ENCODE data around the gene RAP1B. TPM values are rescaled to one million over a fixed set of nuclear protein-coding genes. Genes with fewer than 3 reads are reported as not detected.

Gene RAP1B
- total RNA-seq, 2 donors from 2014 or later = 100 to 102 TPM

- H3K4me1 Mint-ChIP-seq = peaks cover 5% of the 10 kb centered on the region
- Histone ChIP-seq H3K27me3 (ENCODE audit: control insufficient read depth, insufficient read depth, low read length, poor library complexity, severe bottlenecking) (no peaks in the 10 kb centered on the region), H3K9ac (ENCODE audit: extremely low read depth, low read length, poor library complexity, severe bottlenecking) (no peak overlapping the region), H3K9me3 (ENCODE audit: control insufficient read depth, low read length) (no peaks in the 10 kb centered on the region), H3K36me3 (ENCODE audit: control insufficient read depth, insufficient read depth, low read length) (peaks cover 7% of the 10 kb centered on the region), H3K27ac (ENCODE audit: low read depth, low read length) (no peak overlapping the region), H3K4me1 (ENCODE audit: control insufficient read depth, insufficient read depth, low read length) (no peaks in the 10 kb centered on the region), H3K4me3 (ENCODE audit: low read length) (no peak overlapping the region)
- TF ChIP-seq CTCF (conservative IDR thresholded peaks at IDR 0.05) = no peak
- no peak overlapping the region for H3K4me3 Mint-ChIP-seq
- H3K27me3 Mint-ChIP-seq (ENCODE audit: insufficient read depth) = no peaks in the 10 kb centered on the region
- H3K9me3 Mint-ChIP-seq = no peaks in the 10 kb centered on the region
- no peak for DNase-seq
- no peak overlapping the region for H3K27ac Mint-ChIP-seq
- WGBS, 2 experiments (ENCODE audit: insufficient coverage in 1 of 2, insufficient read length in 1 of 2) = 40 to 63% methylated on average over 1 of the region's 1 CpG
- H3K36me3 Mint-ChIP-seq (ENCODE audit: low read depth) = peaks cover 5% of the 10 kb centered on the region
Measured at GRCh38 chr12:68667896-68668295, 57.2 kb downstream of the RAP1B start.

- Mint-ChIP-seq H3K4me3 (no peak overlapping the region), H3K36me3 (ENCODE audit: low read depth) (no peaks in the 10 kb centered on the region), H3K4me1 (peaks cover 8% of the 10 kb centered on the region), H3K27me3 (ENCODE audit: insufficient read depth) (no peaks in the 10 kb centered on the region), H3K9me3 (no peaks in the 10 kb centered on the region), H3K27ac (no peak overlapping the region)
- H3K9me3 ChIP-seq (ENCODE audit: control insufficient read depth, low read length) = no peaks in the 10 kb centered on the region
- no peak overlapping the region for H3K9ac ChIP-seq (ENCODE audit: extremely low read depth, low read length, poor library complexity, severe bottlenecking)
- H3K4me3 ChIP-seq (ENCODE audit: low read length) = no peak overlapping the region
- 94 to 96% methylated on average over 4 of the region's 4 CpGs for WGBS, 2 experiments (ENCODE audit: insufficient coverage in 1 of 2, insufficient read length in 1 of 2)
- H3K27ac ChIP-seq (ENCODE audit: low read depth, low read length) = no peak overlapping the region
- no peaks in the 10 kb centered on the region for H3K27me3 ChIP-seq (ENCODE audit: control insufficient read depth, insufficient read depth, low read length, poor library complexity, severe bottlenecking)
- no peak for DNase-seq
- no peaks in the 10 kb centered on the region for H3K36me3 ChIP-seq (ENCODE audit: control insufficient read depth, insufficient read depth, low read length)
- H3K4me1 ChIP-seq (ENCODE audit: control insufficient read depth, insufficient read depth, low read length) = no peaks in the 10 kb centered on the region
- no peak for TF ChIP-seq CTCF (conservative IDR thresholded peaks at IDR 0.05)
Measured at GRCh38 chr12:68671179-68671578, 60.5 kb downstream of the RAP1B start.

GRCh38 chr12:68673788-68674187 lies 63.1 kb downstream of the RAP1B start:
- TF ChIP-seq CTCF (conservative IDR thresholded peaks at IDR 0.05) = no peak
- no peak for DNase-seq
- Mint-ChIP-seq H3K4me3 (no peak overlapping the region), H3K27me3 (ENCODE audit: insufficient read depth) (no peaks in the 10 kb centered on the region), H3K27ac (no peak overlapping the region), H3K36me3 (ENCODE audit: low read depth) (no peaks in the 10 kb centered on the region), H3K4me1 (peaks cover 3% of the 10 kb centered on the region), H3K9me3 (no peaks in the 10 kb centered on the region)
- 90 to 96% methylated on average over 4 of the region's 4 CpGs for WGBS, 2 experiments (ENCODE audit: insufficient coverage in 1 of 2, insufficient read length in 1 of 2)
- Histone ChIP-seq H3K9me3 (ENCODE audit: control insufficient read depth, low read length) (no peaks in the 10 kb centered on the region), H3K4me3 (ENCODE audit: low read length) (no peak overlapping the region), H3K9ac (ENCODE audit: extremely low read depth, low read length, poor library complexity, severe bottlenecking) (no peak overlapping the region), H3K27ac (ENCODE audit: low read depth, low read length) (no peak overlapping the region), H3K27me3 (ENCODE audit: control insufficient read depth, insufficient read depth, low read length, poor library complexity, severe bottlenecking) (no peaks in the 10 kb centered on the region), H3K4me1 (ENCODE audit: control insufficient read depth, insufficient read depth, low read length) (no peaks in the 10 kb centered on the region), H3K36me3 (ENCODE audit: control insufficient read depth, insufficient read depth, low read length) (no peaks in the 10 kb centered on the region)
